HFF-Myc (cell line): Measurements from ENCODE around the gene STARD13.

Source experiments
- DNase-seq: peaks from one replicate; pipeline ENCODE4 v3.0.0-alpha.2; 2011; ENCODE audit warnings: low read depth; ENCODE audit errors: extremely low read depth
- H3K4me3 ChIP-seq: replicated peaks from 2 replicates; pipeline ENCODE4 v1.5.1; 2011; ENCODE audit warnings: low read depth, mild to moderate bottlenecking, control low read depth, low read length
- CTCF ChIP-seq: IDR thresholded peaks from 2 replicates; pipeline ENCODE4 v1.5.1; 2012; ENCODE audit warnings: mild to moderate bottlenecking, low read depth, low read length, control low read depth; ENCODE audit errors: missing control alignments

Gene STARD13

GRCh38 chr13:33058776-33059327 lies 226.7 kb downstream of the STARD13 start:
- H3K4me3 ChIP-seq: no peak overlapping the region
- DNase-seq: no peak
- TF ChIP-seq CTCF: no peak

DNA sequence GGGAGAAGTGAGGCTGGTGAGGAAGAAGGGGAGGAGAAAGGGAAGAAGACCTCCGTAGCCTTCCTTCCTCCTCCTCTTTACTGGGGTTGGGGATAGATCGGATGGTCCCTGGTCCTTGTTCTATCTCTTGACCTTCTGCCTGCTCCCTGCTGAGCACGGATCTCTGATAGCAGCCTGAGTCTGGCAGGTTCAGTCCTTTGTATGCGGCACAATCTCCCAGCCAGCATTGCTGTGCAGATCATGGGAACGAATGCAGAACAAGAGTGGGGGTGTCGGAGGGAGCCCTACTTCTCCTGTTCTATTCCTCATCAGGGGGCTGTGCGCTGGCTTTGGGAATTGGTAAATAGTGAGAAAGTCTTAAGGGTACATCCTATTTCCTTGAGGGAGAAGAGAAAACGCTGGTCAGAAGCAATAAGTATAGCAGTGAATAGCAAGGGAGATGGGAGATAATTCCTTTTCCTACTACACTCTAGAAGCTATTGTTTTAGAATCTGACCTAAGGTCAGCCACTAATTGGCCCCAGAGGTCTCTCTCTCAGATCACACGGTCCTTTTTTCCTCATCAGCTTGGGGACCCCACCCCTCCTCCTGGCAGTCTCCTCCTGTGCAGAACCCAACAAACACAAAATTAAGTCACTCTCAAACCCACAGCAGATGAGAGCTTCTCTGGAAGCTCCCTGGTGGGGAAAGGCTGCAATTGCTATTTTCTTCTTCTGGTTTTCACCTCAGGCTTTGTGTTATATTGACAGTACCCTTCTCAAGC lies 228.4 kb downstream of the STARD13 start:
- no peak overlapping the region for H3K4me3 ChIP-seq
- peak; percentile 47 for TF ChIP-seq CTCF
- no peak for DNase-seq

GRCh38 chr13:33053397-33054066 lies 232.0 kb downstream of the STARD13 start:
- TF ChIP-seq CTCF: no peak
- DNase-seq: no peak
- H3K4me3 ChIP-seq: no peak overlapping the region
